PC-9 (cell line): ENCODE results near the gene GLT8D2.

Source experiments
- CTCF ChIP-seq: fragments of 200-600 bp; sonication (generic); conservative IDR thresholded peaks from 2 replicates; pipeline ENCODE4 v1.6.1; 2017; ENCODE audit warnings: mixed run types, antibody characterized with exemption, mild to moderate bottlenecking, moderate library complexity
- EZH2 ChIP-seq: fragments of 200-600 bp; sonication (generic); IDR thresholded peaks from 2 replicates; pipeline ENCODE4 v1.8.0; 2017; ENCODE audit warnings: antibody characterized with exemption, low read depth

GRCh38 chr12:104050436-104050835 lies 449 bp upstream of the GLT8D2 start:
- TF ChIP-seq CTCF (no peak), EZH2 (no peak)
